Fibroblast of lung (primary cell): ENCODE results near the gene TBPL2.

Experiments
- CTCF ChIP-seq, 2 donors: IDR thresholded peaks in 1 of 2; conservative IDR thresholded peaks in 1 of 2; 1 replicate in 1 of 2; 2 replicates in 1 of 2; pipeline ENCODE4 v1.5.1; 2011 to 2012; ENCODE audit warnings: low read length in 2 of 2, control low read depth in 1 of 2, inconsistent platforms in 1 of 2, low read depth in 1 of 2, mild to moderate bottlenecking in 1 of 2
- EZH2 ChIP-seq: IDR thresholded peaks from 2 replicates; pipeline ENCODE4 v1.5.1; 2012; ENCODE audit warnings: low read length, control low read depth, mild to moderate bottlenecking; ENCODE audit errors: missing control alignments

- TF ChIP-seq CTCF (conservative IDR thresholded peaks at IDR 0.05 in 1 of 2, IDR thresholded peaks at IDR 0.05 in 1 of 2; ENCODE audit: low read depth in 1 of 2, low read length in 2 of 2) (no peak), EZH2 (no peak)
Measured at GRCh38 chr14:55454264-55455002, 14.0 kb upstream of the TBPL2 start.
